NOMO-1 (cell line): ENCODE measurements around the gene SLC41A2.
"Not testable (repeated sequence)": the region's sequence is repeated elsewhere in the genome, so short reads cannot be mapped to it uniquely, and the experiment has no call there.

Source experiments
- DNase-seq, 2 experiments: peaks; one replicate each; lab custom pipeline; 2025; ENCODE audit not compliant: unreplicated experiment in 2 of 2; lab: John Stamatoyannopoulos, UW

Gene SLC41A2

GRCh38 chr12:104958001-104958804, at the start of gene SLC41A2:
Gene SLC41A2, minus strand, starts transcription at chr12:104958290. Its CDS starts 29,763 bp downstream, at chr12:104928527.
- peak; percentile 52 to 59 for DNase-seq

- no peak for DNase-seq
Measured at GRCh38 chr12:105001476-105001875, 43.4 kb upstream of the SLC41A2 start.

DNA sequence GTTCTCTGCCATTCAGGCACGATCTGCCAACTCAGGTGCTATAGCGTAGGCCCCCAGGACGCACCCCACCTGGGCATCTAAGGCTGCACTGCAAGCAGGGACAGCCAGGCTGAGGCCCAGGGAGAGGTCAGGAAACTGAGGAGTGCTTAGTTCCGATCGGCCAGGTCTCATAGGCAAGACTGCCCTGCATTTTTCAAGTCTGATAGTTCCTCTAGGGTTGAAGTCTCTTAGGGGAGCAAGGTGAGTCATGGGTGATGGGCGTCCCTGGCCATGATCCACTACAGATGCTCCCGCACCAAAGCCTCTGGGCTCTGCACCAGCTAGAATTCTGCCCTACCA, 41.2 kb upstream of the SLC41A2 start:
- DNase-seq = no peak

- DNase-seq = no peak
Measured at GRCh38 chr12:104998423-104999346, 40.6 kb upstream of the SLC41A2 start.

DNA sequence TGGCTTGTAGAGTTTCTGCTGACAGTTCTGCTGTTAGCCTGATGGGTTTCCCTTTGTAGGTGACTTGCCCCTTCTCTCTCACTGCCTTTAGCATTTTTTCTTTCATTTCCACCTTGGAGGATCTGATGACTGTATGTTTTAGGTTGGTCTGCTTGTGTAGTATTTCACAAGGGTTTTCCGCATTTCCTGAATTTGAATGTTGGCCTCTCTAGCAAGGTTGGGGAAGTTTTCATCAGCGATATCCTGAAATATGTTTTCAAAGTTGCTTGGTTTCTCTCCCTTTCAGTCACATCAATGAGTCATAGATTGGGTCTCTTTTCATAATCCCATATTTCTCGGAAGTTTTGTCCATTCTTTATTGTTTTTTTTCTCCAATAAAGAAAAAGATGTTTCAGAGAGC, 39.5 kb upstream of the SLC41A2 start:
- no peak for DNase-seq

GRCh38 chr12:104994336-104994735, 36.2 kb upstream of the SLC41A2 start:
- DNase-seq = no peak

GRCh38 chr12:104991565-104992128, 33.6 kb upstream of the SLC41A2 start:
- no peak for DNase-seq

GRCh38 chr12:104990950-104991349, 32.9 kb upstream of the SLC41A2 start:
- DNase-seq = no peak

DNA sequence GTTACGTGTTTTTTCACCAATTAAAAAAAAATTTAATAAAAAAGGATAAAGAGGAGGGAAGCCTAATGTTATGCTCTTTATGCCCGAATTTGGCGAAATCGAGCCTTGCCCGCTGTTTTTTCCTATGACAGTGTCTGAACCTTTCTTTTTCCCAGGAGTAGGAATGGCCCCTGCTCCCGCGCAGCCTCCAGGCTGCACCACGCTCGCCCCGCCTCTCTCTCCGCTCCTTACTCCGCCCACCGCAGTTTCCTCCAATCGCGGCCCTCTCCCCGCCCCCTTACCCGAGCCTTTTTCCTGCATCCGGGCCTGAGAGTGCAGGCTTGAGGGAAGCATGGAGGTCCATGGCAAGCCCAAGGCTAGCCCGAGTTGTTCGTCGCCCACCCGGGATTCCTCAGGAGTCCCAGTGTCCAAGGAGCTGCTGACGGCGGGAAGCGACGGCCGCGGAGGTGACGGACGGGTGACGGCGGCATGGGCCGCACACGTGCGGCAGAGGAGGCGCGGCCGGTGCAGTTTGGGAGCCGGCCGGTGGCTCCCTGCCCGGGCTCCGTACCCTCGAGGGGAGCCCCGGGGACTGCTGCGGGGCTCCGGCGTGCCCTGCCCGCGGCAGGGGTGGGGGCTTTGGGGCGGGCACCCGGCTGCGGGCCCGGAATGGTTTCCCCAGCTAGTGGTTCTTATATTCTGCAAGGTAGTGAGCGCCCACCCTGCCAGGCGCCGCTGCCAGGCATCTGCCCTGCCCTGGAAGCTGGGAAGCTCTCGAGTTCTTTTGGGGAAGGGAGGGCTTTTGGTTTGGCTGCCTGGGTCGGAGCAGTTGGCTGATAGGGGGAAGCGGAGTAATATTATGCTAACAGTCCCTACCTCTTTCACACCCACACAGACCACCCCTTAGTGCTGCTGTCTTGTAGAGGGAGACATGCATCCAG, 28.2 kb upstream of the SLC41A2 start, which contains the start of gene NOPCHAP1:
Gene NOPCHAP1, plus strand, starts transcription at position 295 of the 920 bp plus-strand sequence. Its CDS starts 37 bp downstream, at position 332.
- DNase-seq = peak; percentile 77 to 83

- no peak for DNase-seq
Measured at GRCh38 chr12:104985206-104985605, 27.1 kb upstream of the SLC41A2 start.

- DNase-seq = not testable (repeated sequence)
Measured at GRCh38 chr12:104977688-104978087, 19.6 kb upstream of the SLC41A2 start.

GRCh38 chr12:104976703-104977102, 18.6 kb upstream of the SLC41A2 start:
- DNase-seq = no peak

DNA sequence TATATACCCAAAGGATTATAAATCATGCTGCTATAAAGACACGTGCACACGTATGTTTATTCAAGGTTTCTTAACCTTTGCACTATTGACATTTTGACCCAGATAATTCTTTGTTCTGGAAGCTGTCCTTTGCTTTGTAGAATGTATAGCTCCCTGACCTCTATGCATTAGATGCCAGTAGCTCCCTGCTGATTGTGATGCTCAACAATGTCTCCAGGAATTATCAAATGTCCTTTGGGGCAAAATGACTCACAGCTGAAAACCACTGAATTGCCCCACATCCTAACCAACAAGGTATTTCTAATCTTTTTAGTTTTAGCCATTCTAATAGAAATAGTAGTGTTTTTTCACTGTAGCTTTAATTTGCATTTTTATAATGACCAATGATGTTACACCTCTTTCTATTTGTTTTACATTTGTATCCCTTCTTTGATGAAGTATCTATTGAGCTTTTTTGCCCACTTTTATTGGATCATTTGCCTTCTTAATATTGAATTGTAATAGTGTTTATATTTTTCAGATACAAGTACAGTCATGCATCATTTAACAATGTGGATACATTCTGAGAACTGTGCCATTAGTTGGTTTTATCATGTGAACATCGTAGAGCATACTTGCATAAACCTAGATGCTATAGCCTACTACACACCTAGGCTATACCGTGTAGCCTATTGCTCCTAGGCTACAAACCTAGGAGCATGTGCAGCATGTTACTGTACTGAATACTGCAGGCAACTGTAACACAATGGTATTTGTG, 17.7 kb upstream of the SLC41A2 start:
- DNase-seq = peak; percentile 42 to 72

- DNase-seq = peak; percentile 87 to 98
Measured at GRCh38 chr12:104974626-104975290, 16.7 kb upstream of the SLC41A2 start.

DNA sequence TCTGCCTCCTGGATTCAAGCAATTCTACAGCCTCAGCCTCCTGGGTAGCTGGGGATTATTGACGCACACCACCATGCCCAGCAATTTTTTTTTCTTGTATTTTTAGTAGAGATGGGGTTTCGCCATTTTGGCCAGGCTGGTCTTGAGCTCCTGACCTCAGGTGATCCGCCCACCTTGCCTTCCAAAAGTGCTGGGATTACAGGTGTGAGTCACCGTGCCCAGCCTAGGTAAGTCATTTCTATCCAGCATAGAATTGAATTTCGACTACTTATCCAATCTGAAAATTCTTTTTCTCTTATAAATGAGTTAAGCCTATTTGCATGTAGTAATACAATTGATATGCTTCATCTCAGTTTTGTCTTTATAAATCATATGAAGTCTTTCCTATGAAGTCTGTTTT, 15.2 kb upstream of the SLC41A2 start:
- DNase-seq = no peak

- DNase-seq = no peak
Measured at GRCh38 chr12:104971306-104971705, 13.2 kb upstream of the SLC41A2 start.

DNA sequence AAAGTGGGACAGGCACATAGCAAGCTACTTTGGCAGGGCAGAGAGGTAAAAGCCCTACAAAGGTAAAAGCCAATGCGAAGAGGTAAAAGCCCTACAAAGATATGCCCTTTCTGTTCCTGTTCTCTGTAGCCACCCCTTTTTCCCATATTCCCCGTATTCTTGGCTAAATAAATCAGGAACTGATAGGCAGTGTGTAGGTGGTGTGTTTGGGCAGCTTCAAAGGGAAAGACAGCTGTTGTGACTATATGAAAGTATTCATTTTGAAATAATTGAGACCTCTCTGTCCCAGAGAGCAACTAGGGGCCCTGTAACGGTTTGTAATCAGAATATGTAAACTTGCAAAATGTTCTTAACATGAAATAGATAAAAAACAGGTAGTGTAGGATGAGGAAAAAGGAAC, 11.3 kb upstream of the SLC41A2 start:
- no peak for DNase-seq

DNA sequence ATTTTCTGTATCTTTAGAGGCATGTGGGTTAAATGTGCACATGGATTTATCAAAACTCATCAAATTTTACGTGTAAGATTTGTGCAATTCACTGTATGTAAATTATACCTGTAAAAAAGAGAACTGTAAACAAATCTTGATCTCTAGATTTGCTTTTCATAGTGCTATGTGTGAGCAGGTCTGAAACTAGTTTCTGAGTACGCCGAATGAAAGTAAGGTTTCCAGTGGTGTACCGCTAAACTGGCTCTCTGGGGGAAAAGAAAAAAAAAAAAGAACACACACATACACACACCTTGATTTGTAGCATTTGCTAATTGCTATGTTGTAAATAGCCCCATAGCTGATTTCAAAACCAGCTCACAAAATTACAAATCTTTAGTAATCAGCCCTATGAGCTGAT, 8.6 kb upstream of the SLC41A2 start:
- DNase-seq = no peak

DNA sequence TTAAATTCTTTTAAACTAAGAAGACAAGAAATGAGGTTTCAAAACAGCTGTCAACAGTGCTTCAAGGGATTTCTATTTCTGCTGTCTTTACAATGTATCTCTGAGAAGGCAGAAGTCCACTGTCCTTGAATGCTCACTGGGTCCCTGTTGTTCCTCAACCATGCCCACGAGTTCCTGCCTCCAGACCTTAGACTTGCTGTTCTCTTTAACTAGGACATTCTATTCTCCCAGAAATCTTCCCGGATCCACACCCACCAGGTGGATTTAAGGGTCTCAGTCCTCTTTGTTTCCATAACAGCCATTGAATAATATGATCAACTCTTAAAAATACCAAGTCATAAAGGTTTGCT, 6.7 kb upstream of the SLC41A2 start:
- no peak for DNase-seq
